Gastrocnemius medialis (tissue), 4 donors: Measurements from ENCODE around the gene BAMBI. TPM values are rescaled to one million over a fixed set of nuclear protein-coding genes. Genes with fewer than 3 reads are reported as not detected.

Source experiments
- ATAC-seq, 2 donors: fragments of 150-250 bp; one replicate each; pipeline ENCODE4 v1.9.1; 2016
- DNase-seq, 2 donors: peaks; one replicate each; pipeline ENCODE4 v3.0.0-alpha.2; 2019
- H3K27ac ChIP-seq, 4 donors: fragments of 200-600 bp; sonication (generic); 1 replicate in 1 of 4; 2 replicates in 3 of 4; pipeline ENCODE4 v1.5.1; 2016 to 2018; ENCODE audit warnings: mild to moderate bottlenecking in 2 of 4, moderate library complexity in 1 of 4
- H3K27me3 ChIP-seq, 3 donors: fragments of 200-600 bp; sonication (generic) in 2 of 3; 1 replicate in 1 of 3; 2 replicates in 2 of 3; pipeline versions ENCODE4 v1.5.1 to v1.6.0; 2016 to 2019; ENCODE audit warnings: mild to moderate bottlenecking in 1 of 3, moderate library complexity in 1 of 3
- H3K36me3 ChIP-seq, 2 donors: fragments of 200-600 bp; sonication (generic) in 1 of 2; one replicate each; pipeline ENCODE4 v1.5.1; 2017 to 2018
- H3K4me1 ChIP-seq, 2 donors: fragments of 200-600 bp; sonication (generic) in 1 of 2; one replicate each; pipeline ENCODE4 v1.5.1; 2016 to 2017; ENCODE audit warnings: mild to moderate bottlenecking in 2 of 2
- H3K4me3 ChIP-seq, 4 donors: fragments of 200-600 bp; sonication (generic) in 3 of 4; 1 replicate in 1 of 4; 2 replicates in 3 of 4; pipeline ENCODE4 v1.5.1; 2016 to 2019; ENCODE audit warnings: mild to moderate bottlenecking in 2 of 4
- H3K9me3 ChIP-seq, 3 donors: fragments of 200-600 bp; sonication (generic) in 2 of 3; 1 replicate in 1 of 3; 2 replicates in 2 of 3; pipeline ENCODE4 v1.5.1; 2016 to 2019
- CTCF ChIP-seq, 5 experiments: fragments of 450-650 bp in 3 of 5; fragments of 200-600 bp in 2 of 5; sonication (generic) in 2 of 5; IDR thresholded peaks in 4 of 5; conservative IDR thresholded peaks in 1 of 5; 1 replicate in 4 of 5; 2 replicates in 1 of 5; pipeline ENCODE4 v1.5.1; 2016 to 2019; ENCODE audit warnings: antibody characterized with exemption in 5 of 5, mild to moderate bottlenecking in 3 of 5, moderate library complexity in 3 of 5
- POLR2A ChIP-seq, 2 donors: fragments of 450-650 bp; IDR thresholded peaks; one replicate each; pipeline ENCODE4 v1.6.1; 2017; ENCODE audit warnings: antibody characterized with exemption in 2 of 2, mild to moderate bottlenecking in 2 of 2, moderate library complexity in 2 of 2
- in situ Hi-C, 4 donors: fragments of 200-750 bp; cut with MboI; loops; one replicate each; pipeline versions ENCODE4 v1.15.0 to v1.8.0; 2017; ENCODE audit warnings: low sequenced_read_pairs in 4 of 4
- intact Hi-C: fragments of 100-400 bp; cut with DNase I; formaldehyde crosslinking; loops from one replicate; pipeline ENCODE4 v1.15.1; 2023; ENCODE audit warnings: low total_unique reads
- total RNA-seq, 4 donors: library from RNA; depleted of rRNA; stranded (reverse); fragments of >200 nt; gene quantifications; one replicate each; pipeline versions ENCODE4 v1.1.0 to v1.2.3, GENCODE V29; 2016

BAMBI gene
- total RNA-seq: 1 to 10 TPM in 1 of 4 donors, under 1 TPM in 2, not detected in 1; 0.31 to 1.8 (median 0.82) TPM

GRCh38 chr10:28676968-28677887 lies at the start of gene BAMBI:
TSS of gene BAMBI (plus strand) at chr10:28677521. CDS start at chr10:28677898, 377 bp downstream.
- no peaks in the 10 kb centered on the region for H3K36me3 ChIP-seq
- H3K4me3 ChIP-seq: peak within 1 kb of the TSS; percentile 65 to 83 (median 72)
- in situ Hi-C loops: no loop called here
- H3K4me1 ChIP-seq: peaks cover 18 to 21% of the 10 kb centered on the region in 2 donors
- H3K27me3 ChIP-seq: peaks cover 0 to 13% (median 4%) of the 10 kb centered on the region in 3 donors
- peak within 1 kb of the TSS in 3 of 4 donors; percentile 55 to 67 (median 62) for H3K27ac ChIP-seq
- TF ChIP-seq CTCF (IDR thresholded peaks at IDR 0.05 in 4 of 5, conservative IDR thresholded peaks at IDR 0.05 in 1 of 5) (peak; percentile 12 to 83 (median 72)), POLR2A (IDR thresholded peaks at IDR 0.05) (peak; percentile 84 to 95)
- ATAC-seq: peak; percentile 91 to 93
- DNase-seq: peak; percentile 74 to 79
- no peaks in the 10 kb centered on the region for H3K9me3 ChIP-seq
- intact Hi-C loops: loop anchor here (1.0 to 10.0 kb wide), 6 partner anchors 142 to 1822 kb away; no protein-coding TSS in a partner anchor

- no peak overlapping the region for H3K4me3 ChIP-seq
- ATAC-seq (peak; percentile 72 to 89), DNase-seq (peak; percentile 40 to 61)
- TF ChIP-seq CTCF (IDR thresholded peaks at IDR 0.05 in 4 of 5, conservative IDR thresholded peaks at IDR 0.05 in 1 of 5) (peak; percentile 48 to 90 (median 72)), POLR2A (IDR thresholded peaks at IDR 0.05) (no peak)
- H3K27me3 ChIP-seq: no peaks in the 10 kb centered on the region
- no peaks in the 10 kb centered on the region for H3K36me3 ChIP-seq
- H3K4me1 ChIP-seq: no peaks in the 10 kb centered on the region
- in situ Hi-C loops (loop anchor here in 1 of 4 donors (25.0 kb wide), 1 partner anchor 191 kb away; no protein-coding TSS in a partner anchor), intact Hi-C loops (loop anchor here (2.0 kb wide), 1 partner anchor 676 kb away; no protein-coding TSS in a partner anchor)
- H3K9me3 ChIP-seq: no peaks in the 10 kb centered on the region
- H3K27ac ChIP-seq: no peak overlapping the region
These were observed 49.0 kb upstream of the BAMBI start for GRCh38 chr10:28628184-28628893.

GRCh38 chr10:28631896-28632583 lies 45.3 kb upstream of the BAMBI start:
- no peak for DNase-seq
- Histone ChIP-seq H3K27ac (no peak overlapping the region), H3K9me3 (no peaks in the 10 kb centered on the region), H3K4me3 (no peak overlapping the region), H3K36me3 (no peaks in the 10 kb centered on the region), H3K27me3 (no peaks in the 10 kb centered on the region), H3K4me1 (no peaks in the 10 kb centered on the region)
- in situ Hi-C loops: loop anchor here in 2 of 4 donors (10.0 to 25.0 kb wide), 2 partner anchors 195 to 673 kb away; no protein-coding TSS in a partner anchor
- TF ChIP-seq CTCF (IDR thresholded peaks at IDR 0.05 in 4 of 5, conservative IDR thresholded peaks at IDR 0.05 in 1 of 5): no peak
- no peak for TF ChIP-seq POLR2A (IDR thresholded peaks at IDR 0.05)
- ATAC-seq: no peak
- intact Hi-C loops: no loop called here

GRCh38 chr10:28632584-28632945 lies 44.8 kb upstream of the BAMBI start:
- Histone ChIP-seq H3K4me1 (no peaks in the 10 kb centered on the region), H3K27ac (no peak overlapping the region), H3K4me3 (no peak overlapping the region), H3K9me3 (no peaks in the 10 kb centered on the region), H3K27me3 (no peaks in the 10 kb centered on the region), H3K36me3 (no peaks in the 10 kb centered on the region)
- intact Hi-C loops (no loop called here), in situ Hi-C loops (loop anchor here in 2 of 4 donors (10.0 to 25.0 kb wide), 2 partner anchors 195 to 672 kb away; no protein-coding TSS in a partner anchor)
- ATAC-seq (no peak), DNase-seq (no peak)
- TF ChIP-seq CTCF (IDR thresholded peaks at IDR 0.05 in 4 of 5, conservative IDR thresholded peaks at IDR 0.05 in 1 of 5) (no peak), POLR2A (IDR thresholded peaks at IDR 0.05) (no peak)
